ENCODE results near the gene RSRC2.
"Not testable (repeated sequence)": the region's sequence is repeated elsewhere in the genome, so short reads cannot be mapped to it uniquely, and the experiment has no call there.

RSRC2 gene, protein sequence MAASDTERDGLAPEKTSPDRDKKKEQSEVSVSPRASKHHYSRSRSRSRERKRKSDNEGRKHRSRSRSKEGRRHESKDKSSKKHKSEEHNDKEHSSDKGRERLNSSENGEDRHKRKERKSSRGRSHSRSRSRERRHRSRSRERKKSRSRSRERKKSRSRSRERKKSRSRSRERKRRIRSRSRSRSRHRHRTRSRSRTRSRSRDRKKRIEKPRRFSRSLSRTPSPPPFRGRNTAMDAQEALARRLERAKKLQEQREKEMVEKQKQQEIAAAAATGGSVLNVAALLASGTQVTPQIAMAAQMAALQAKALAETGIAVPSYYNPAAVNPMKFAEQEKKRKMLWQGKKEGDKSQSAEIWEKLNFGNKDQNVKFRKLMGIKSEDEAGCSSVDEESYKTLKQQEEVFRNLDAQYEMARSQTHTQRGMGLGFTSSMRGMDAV

DNA sequence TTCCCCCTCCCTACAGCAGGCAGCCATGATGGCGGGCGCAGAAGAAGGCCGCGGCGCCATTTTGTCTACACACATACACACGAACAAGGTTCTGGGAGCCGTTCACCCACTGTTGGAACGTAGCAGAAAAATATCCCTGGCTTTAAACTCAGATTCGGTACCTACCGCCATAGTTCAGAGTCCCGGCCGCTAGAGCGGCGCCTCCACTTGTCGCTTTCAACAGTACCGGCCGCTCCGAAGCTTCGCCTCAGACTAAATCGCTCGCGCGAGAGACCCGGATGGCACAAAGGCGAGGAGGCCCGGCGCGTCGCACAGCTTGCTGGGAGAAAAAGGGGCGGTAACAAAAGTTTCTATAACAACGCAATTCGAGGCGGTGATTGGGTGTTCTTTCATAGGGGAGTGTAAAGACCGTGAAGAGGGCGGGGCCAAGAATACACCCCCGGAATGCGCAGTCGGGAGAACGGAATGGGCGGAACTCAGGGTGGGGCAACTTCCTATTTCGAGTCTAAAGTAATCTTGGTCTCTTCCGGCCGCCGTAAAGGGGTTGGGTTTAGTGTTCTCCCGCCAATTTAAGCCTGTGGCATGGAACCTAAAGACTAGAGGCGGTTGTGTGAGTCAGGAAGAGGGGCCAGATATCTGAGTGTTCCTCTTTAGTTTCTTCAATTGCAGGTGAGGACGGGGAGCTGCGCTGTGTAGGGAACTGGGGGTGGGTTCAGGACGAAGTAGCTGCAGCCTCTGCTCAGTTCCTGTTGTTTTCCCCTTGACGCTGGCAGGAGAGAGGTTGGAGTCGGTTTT, at the start of gene RSRC2, which contains the start of gene KNTC1:
TSS of gene RSRC2 (minus strand) at position 254 of the 795 bp plus-strand sequence. CDS start at position 171, 83 bp downstream.
TSS of gene KNTC1 (plus strand) at position 567 of the 795 bp plus-strand sequence. CDS start 2,815 bp downstream, outside the sequence.
- peak; percentile 97 to 99 (median 98) for DNase-seq

DNA sequence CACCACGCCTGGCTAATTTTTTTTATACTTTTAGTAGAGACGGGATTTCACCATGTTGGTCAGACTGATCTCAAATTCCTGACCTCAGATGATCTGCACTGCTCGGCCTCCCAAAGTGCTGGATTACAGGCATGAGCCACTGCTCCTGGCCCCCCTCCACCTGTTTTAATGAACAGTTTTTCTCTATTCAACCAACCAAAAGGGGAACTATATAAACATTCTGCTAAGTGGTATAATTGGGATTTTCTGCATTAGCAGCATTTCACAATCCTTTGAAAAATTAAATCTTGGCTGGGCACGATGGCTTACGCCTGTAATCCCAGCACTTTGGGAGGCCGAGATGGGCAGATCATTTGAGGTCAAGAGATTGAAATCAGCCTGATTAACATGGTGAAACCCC, 45.1 kb upstream of the RSRC2 start:
- DNase-seq, result no peak

DNA sequence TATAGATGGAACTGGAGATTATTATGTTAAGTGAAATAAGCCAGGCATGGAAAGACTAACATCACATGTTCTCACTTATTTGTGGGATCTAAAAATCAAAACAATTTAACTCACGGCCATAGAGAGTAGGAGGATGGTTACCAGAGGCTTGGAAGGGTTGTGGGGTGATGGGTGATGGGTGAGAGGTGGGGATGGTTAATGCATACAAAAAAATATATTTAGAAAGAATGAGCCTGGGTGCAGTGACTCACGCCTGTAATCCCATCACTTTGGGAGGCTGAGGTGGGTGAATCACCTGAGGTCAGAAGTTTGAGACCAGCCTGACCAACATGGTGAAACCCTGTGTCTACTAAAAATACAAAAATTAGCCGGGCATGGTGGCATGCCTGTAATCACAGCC, 43.3 kb upstream of the RSRC2 start:
- DNase-seq, result not testable (repeated sequence)

DNA sequence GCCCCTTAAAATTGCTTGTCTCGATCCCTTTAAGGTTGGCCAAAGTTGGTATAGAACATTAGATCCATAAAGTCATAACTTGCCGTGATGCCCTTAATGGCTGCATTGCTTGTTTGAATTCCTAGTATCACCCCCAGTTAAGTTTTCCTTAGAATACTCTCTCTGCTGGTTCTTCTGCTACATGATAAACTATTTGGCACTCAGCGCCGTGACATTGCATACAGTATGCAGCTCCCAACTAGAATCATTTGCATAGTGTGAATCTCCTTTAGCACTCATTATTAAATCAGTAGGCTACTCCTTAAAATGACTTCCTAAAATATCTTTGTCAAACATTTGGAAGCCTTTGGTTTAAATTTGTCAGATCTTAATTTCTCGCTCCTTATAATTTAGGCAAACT, 42.6 kb upstream of the RSRC2 start:
- DNase-seq, result no peak

DNA sequence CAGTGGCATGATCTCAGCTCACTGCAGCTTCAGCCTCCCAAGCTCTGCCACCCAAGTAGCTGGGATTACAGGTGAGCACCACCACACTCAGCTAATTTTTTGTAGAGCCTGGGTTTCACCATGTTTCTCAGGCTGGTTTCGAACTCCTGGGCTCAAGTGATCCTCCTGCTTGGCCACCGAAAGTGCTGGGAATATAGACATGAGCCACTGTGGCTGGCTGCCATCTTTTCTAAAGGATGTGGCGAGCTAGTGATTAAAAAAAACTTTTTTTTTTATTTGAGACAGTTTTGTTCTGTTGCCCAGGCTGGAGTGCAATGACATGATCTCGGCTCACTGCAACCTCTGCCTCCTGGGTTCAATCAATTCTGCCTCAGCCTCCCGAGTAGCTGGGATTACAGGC, 40.1 kb upstream of the RSRC2 start:
- not testable (repeated sequence) for DNase-seq

DNA sequence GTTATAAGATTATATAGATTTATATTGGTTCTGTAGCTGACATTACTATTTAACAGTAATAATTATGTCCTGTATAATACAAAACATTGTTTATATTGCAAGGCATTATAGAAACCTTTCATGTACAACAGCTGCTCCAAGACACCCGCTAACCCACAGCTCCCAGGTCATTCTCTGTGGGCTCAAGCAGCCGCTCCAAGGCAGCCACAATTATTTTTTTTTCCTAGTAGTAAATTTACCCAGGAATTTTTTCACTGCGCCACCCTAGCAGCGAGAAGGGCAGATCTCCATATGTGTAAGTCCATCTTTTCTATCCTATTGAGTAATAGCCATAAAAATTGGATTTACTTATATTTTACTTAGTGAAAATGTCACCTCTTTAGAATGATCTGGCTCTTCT, 36.6 kb upstream of the RSRC2 start:
- DNase-seq, result no peak

DNA sequence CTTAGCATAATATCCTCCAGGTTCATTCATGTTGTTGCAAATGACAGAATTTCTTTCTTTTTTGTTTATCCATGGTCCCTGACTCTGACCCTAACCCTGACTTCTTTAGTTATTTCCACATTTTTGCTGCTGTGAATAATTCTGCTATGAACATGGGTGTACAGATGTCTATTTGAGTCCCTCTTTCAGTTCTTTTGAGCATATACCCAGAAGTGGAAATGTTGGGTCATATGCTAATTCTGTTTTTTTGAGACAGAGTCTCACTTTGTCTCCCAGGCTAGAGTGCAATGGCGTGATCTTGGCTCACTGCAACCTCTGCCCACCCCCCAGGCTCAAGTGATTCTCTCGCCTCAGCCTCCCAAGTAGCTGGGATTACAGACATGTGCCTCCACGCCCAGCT, 33.4 kb upstream of the RSRC2 start:
- DNase-seq, result no peak

DNA sequence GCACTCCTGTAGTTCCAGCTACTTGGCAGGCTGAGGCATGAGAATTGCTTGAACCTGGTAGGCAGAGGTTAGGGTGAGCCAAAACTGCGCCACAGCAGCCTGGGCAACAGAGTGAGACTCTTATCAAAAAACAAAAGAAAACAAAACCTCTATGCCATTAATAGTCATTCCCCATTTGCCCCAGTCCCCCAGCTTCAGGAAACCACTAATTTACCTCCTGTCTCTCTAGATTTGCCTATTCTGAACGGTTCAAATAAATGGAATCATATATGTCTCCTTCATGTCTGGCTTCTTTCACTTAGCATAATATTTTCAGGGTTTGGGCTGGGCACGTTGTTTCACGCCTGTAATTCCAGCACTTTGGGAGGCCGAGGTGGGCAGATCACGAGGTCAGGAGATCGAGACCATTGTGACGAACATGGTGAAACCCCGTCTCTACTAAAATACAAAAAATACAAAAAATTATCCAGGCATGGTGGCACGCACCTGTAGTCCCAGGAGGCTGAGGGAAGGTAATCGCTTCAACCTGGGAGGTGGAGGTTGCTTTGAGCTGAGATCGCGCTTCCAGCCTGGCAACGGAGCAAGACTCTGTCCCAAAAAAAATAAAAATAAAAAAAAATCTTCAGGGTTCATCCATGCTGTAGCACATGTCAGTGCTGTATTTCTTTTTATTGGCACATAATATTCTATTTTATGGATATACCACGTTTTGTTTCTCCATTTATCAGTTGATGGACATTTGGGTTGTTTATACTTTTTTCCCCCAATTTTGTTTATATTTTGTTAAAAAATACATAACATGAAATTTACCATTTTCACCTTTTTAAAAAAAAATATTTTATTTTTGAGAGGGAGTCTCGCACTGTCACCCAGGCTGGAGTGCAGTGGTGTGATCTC, 32.3 kb upstream of the RSRC2 start:
- DNase-seq, result no peak

DNA sequence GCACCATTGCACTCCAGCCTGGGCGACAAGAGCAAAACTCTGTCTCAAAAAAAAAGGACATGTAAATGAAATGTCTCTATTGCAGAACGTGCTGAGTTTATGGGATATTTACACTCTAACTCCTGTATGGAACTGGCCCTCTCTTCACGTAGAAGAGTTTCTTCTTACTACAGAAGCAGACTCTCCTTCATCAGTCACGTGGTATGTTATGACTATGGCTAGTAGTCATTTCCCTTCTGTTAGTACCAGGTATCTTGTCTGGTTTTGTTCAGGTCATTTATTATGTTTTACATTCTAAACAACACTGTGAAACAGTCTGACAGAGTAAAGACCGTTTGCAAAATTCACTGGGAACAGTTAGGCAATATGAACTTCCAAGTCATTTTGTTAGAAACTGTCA, 20.6 kb upstream of the RSRC2 start:
- no peak for DNase-seq

DNA sequence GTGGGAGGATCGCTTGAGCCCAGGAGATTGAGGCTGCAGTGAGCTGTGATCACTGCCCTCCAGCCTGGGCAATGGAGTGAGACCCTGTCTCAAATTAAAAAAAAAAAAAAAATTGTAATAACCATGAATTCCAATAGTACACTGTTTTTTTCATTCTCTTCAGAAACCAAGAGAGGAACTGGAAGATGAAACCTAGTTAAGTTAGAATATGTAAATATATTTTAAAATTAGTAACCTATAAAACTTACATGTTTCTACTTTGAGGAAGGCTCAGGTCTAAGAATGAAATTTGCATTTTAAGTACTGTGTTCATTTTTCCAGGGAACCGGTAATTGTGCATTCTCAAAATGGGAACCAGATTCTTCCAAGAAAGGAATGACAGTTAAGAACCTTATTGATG, 19.1 kb upstream of the RSRC2 start:
- DNase-seq, result no peak

DNA sequence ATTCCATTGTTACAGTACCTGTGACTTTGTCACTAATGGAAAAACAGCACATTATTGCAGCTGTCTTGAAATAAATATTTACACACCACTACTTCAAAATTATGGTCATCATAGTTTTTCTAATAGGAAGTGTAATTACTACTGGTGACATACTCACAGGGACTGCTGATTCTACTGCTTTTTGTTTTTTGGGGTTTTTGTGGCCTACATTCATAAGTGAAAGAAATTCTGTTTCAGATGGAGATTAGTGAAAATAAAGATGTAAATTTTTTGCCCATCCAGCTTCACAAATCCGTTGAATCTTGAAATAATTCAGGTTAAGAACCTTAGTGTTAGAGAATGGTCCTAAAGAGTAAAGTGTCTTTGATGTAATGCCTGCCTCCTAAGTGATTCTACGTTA, 17.8 kb upstream of the RSRC2 start:
- no peak for DNase-seq

DNA sequence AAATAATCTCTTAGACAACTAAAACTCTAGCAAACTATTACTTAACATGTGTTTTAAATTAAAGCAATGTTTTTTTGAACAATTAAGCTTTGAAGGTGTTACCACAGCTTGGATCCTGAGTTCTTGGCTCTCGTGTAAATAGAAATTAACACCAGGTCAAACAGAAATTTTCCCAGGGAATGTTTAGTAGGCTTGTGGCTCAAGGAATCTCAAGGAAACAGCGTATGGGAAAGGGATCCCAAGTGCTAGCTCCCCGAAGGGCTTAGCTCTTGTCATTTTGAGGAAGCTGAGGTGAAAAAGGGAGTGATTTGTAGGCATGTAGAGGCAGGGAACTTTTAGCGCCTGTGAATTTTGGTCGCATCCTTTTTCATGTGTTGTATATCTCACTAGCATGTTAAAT, 11.8 kb upstream of the RSRC2 start:
- DNase-seq, result no peak

DNA sequence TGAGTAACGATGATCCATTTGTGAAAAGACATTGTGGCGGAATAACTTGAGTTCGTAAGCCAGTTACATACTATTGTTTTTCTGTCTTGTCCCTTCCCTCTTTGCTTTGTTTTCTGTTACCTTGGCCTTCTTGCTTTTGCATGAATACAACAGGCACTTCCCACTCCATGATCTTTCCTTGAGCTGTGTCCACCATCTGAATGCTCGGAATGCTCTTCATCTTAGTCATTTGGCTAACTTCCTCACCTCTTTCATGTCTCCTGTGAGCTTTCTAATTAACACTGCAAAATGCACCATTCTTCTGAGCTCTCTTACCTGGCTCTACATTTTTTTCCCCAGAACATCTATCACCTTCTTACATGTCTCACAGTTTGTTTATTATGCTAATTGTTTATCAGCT, 10.3 kb upstream of the RSRC2 start:
- DNase-seq, result no peak

DNA sequence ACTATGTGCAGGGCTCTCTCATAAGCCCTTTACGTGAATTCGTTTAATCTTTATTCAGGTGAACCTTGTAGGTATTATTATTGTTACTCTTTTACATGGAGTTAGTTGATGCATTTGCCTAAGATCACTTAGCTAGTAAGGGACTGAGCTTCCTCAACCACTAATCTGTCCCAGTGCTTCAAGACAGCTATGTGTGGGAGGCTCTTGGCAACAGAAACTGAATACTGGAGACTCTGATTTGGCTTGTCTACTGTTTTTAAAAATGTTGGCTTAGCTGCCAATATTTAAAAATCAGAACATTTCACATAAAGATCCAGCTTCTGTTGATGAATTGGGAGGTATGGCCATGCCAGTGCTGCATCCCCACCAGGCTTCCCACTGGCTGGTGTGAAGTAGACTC, 7.1 kb upstream of the RSRC2 start:
- no peak for DNase-seq

DNA sequence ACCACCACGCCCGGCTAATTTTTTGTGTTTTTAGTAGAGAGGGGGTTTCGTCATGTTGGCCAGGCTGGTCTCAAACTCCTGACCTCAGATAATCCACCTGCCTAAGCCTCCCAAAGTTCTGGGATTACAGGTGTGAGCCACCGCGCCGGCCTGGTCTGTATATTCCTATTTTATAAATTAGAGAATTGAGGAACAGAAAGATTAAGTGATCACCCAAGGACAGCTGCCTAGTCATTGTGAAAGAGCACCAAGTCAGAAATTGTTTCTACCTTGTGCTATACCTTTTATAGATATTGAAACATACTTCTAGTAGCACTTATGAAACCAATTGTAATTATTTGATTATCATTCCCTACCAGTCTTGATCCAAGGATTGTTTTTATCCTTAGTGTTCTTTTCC, 2.3 kb upstream of the RSRC2 start:
- no peak for DNase-seq

DNA sequence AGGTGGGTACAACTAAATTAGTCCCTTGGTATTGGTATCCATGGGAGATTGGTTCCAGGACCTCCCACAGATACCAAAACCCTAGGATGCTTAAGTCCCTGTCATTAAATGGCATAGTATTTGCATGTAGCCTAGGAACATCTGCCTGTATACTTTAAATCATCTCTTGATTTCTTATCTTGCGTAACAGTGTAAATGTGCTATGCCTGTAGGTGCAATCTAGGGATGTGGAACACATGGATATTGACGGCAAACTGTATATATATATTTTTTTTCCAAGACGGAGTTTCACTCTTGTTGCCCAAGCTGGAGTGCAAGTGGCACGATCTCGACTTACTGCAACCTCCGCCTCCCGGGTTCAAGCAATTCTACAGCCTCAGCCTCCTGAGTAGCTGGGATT, 1.8 kb upstream of the RSRC2 start:
- DNase-seq, result no peak

DNA sequence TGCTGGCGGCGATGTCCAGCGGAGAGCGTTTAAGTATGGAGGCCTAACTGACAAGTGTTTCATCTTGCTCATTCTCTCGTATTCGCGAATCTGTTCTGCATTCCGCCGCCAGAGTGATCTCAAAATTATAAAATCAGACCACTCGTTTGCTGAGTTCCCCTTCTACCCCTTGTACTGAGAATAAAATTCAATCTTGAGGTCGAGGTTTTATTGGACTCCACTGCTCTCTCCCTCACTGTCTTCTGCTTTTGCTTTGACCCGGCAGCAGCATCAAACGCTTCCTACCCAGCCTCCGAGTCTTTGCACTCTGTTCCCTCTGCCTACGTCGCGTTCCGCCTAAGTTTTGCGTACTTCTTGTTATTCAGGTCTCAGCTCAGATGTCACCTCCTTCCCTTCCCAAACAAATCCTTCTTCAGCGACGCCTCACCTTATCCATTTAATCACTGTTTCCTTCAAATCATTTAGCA, 775 bp upstream of the RSRC2 start:
- peak in 3 of 6 experiments; percentile 14 to 43 (median 36) for DNase-seq

DNA sequence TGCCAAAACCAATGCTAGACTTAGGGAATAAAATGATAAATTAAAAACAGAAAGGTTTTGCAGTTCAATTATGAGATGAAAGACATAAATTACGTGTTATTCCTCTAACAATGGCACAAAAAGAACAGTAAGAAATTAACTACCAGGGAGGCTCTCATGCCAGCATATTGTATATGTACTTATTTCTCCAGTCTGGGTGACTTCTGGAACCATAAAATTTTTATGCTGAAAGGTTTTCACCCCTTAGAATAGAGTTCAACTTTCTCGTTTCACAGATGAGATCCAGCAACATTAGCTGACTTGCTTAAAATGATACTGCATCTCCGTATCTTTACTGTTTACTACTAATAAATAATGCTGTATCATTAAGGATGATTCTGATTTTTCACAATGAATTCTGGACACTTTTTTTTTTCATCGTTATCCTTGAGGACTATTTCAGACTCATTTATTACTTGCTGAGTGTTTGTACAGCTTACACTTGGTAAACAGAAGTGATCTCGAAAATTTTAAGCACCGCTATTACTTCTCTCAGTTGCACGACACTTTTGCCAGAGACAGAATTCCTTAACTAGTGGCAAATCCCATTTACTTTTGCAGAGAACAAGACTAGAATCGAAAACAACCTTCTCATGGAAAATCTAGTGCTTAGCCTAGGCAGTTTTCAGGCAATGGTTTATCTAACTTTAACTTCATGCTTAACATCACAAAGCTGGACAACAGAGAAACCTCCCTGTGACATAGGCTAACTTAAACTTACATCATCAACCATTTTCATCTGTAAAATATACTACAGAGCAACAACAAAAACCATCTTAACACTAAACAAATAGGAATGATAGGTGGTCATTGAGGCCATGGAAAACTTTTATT, 2.7 kb downstream of the RSRC2 start:
- no peak for DNase-seq

DNA sequence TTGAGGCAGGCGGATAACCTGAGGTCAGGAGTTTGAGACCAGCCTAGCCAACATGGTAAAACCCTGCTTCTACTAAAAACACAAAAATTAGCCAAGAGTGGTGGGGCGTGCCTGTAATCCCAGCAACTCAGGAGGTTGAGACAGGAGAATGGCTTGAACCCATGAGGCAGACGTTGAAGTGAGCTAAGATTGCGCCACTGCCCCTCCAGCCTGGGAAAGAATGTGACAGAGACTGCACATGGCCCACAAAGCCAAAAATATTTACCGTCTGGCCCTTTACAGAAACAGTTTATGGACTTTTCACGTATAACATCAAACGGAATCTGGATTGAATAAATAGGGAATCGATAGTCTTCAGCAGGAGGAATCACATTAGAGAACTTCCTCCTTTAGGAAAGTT, 3.5 kb downstream of the RSRC2 start:
- DNase-seq, result no peak

DNA sequence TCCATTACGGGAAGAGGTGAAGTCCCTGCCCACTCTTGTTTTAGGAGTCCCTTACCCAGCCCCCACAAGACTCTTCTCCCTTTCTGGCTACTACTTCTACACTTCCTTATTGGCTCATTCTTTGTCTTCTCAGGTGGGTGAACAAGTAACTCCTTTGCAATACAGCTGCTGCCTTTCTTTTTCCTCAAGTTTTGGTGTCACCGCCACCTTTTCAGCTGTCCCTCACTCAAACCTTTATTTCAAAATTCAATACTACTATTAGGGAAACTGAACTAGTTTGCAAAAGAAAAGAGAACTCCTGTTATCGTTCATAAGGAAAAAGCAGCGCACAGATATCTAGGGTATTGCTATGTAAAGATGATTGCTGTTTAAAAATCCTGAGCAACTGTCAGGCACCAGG, 6.1 kb downstream of the RSRC2 start:
- no peak for DNase-seq

DNA sequence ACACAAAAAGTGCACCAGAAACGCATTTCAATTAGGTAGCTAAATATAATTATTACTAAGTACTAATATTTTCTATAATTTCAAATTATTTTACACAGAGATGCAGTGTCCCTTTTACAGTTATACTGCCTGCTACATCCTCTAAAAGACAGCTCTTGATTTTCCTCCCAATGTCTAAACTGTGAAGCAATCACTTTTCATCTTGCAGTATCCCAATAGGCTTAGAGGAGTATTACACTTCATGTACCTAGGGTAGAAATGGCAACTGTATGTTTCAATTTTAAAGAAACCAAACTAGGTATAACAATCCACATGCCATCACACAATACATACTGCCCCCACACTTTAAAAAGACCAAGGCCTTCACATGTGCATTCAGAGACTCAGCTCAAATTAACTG, 7.3 kb downstream of the RSRC2 start:
- no peak for DNase-seq

DNA sequence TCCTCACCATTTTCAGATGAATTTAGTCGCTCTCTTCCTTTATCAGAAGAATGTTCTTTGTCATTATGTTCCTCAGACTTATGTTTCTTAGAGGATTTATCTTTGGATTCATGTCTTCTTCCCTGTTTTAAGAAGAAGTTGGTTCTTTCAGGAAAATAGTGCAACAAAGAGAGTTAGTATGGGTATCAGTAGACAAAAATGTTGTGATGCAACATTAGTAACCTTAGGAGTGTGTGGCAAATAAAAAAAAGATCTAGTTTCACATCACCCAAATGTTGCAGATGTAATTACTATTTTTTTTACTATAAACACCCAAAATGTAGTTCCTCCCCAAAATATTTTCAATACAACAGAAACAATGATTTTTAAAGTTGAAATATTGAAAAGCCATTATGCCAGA, 7.8 kb downstream of the RSRC2 start:
- DNase-seq, result no peak
